Trophoblast cell (in vitro differentiated cells and primary cell): Measurements from ENCODE around the gene OR52E4.
A peak's percentile ranks its signal among the peaks of the same experiment; 100 is the strongest.

Experiments
- DNase-seq, 2 donors: peaks; one replicate each; pipeline ENCODE4 v3.0.0-alpha.2; 2016
- H2AFZ ChIP-seq: 2 replicates; pipeline ENCODE4 v1.6.1; 2013; ENCODE audit warnings: low read length, moderate library complexity, mild to moderate bottlenecking; ENCODE audit not compliant: insufficient read depth, poor library complexity
- H2AK5ac ChIP-seq: 2 replicates; pipeline ENCODE4 v1.6.1; 2013; ENCODE audit warnings: mild to moderate bottlenecking, low read length
- H2BK120ac ChIP-seq: 2 replicates; pipeline ENCODE4 v1.6.1; 2013; ENCODE audit warnings: low read length, mild to moderate bottlenecking, moderate library complexity; ENCODE audit not compliant: insufficient read depth, poor library complexity
- H2BK12ac ChIP-seq: 2 replicates; pipeline ENCODE4 v1.6.1; 2013; ENCODE audit warnings: mild to moderate bottlenecking, low read length, moderate library complexity
- H2BK5ac ChIP-seq: 2 replicates; pipeline ENCODE4 v1.6.1; 2013; ENCODE audit warnings: low read length, low read depth, moderate library complexity, mild to moderate bottlenecking; ENCODE audit not compliant: poor library complexity
- H3K14ac ChIP-seq: 2 replicates; pipeline ENCODE4 v1.6.1; 2013; ENCODE audit warnings: mild to moderate bottlenecking, low read length
- H3K18ac ChIP-seq: 2 replicates; pipeline ENCODE4 v1.6.1; 2013; ENCODE audit warnings: mild to moderate bottlenecking, low read length
- H3K23ac ChIP-seq: 2 replicates; pipeline ENCODE4 v1.6.1; 2013; ENCODE audit warnings: low read length
- H3K27ac ChIP-seq: 2 replicates; pipeline ENCODE4 v1.5.1; 2013; ENCODE audit warnings: low read depth, mild to moderate bottlenecking, inconsistent platforms, low read length, moderate library complexity
- H3K27me3 ChIP-seq: 2 replicates; pipeline ENCODE4 v1.6.1; 2013; ENCODE audit warnings: inconsistent platforms, mild to moderate bottlenecking, low read length, moderate library complexity; ENCODE audit not compliant: insufficient read depth
- H3K36me3 ChIP-seq, 2 experiments: 1 replicate in 1 of 2; 2 replicates in 1 of 2; pipeline ENCODE4 v1.6.1; 2013; ENCODE audit warnings: low read length in 2 of 2, mild to moderate bottlenecking in 2 of 2, moderate library complexity in 1 of 2; ENCODE audit not compliant: insufficient read depth in 2 of 2, control insufficient read depth in 1 of 2
- H3K4ac ChIP-seq: 2 replicates; pipeline ENCODE4 v1.6.1; 2013; ENCODE audit warnings: low read depth, mild to moderate bottlenecking, low read length, moderate library complexity
- H3K4me1 ChIP-seq, 2 experiments: 1 replicate in 1 of 2; 2 replicates in 1 of 2; pipeline ENCODE4 v1.6.1; 2013; ENCODE audit warnings: low read length in 2 of 2, mild to moderate bottlenecking in 2 of 2, moderate library complexity in 1 of 2; ENCODE audit not compliant: insufficient read depth in 2 of 2, control insufficient read depth in 1 of 2
- H3K4me2 ChIP-seq: 2 replicates; pipeline ENCODE4 v1.6.1; 2013; ENCODE audit warnings: inconsistent platforms, mild to moderate bottlenecking, low read length, moderate library complexity
- H3K4me3 ChIP-seq: 2 replicates; pipeline ENCODE4 v1.5.1; 2013; ENCODE audit warnings: mild to moderate bottlenecking, low read depth, low read length, inconsistent platforms
- H3K79me1 ChIP-seq: one replicate; pipeline ENCODE4 v1.6.1; 2013; ENCODE audit warnings: low read length
- H3K79me2 ChIP-seq: 2 replicates; pipeline ENCODE4 v1.6.1; 2013; ENCODE audit warnings: low read length, mild to moderate bottlenecking; ENCODE audit not compliant: control insufficient read depth, insufficient read depth, poor library complexity
- H3K9ac ChIP-seq: 2 replicates; pipeline ENCODE4 v1.6.1; 2013; ENCODE audit warnings: mild to moderate bottlenecking, low read length
- H3K9me3 ChIP-seq: 2 replicates; pipeline ENCODE4 v1.6.1; 2013; ENCODE audit warnings: low read depth, mild to moderate bottlenecking, control low read depth, inconsistent platforms, low read length; ENCODE audit not compliant: insufficient read depth
- H4K12ac ChIP-seq: 2 replicates; pipeline ENCODE4 v1.6.1; 2013; ENCODE audit warnings: low read depth, mild to moderate bottlenecking, low read length, moderate library complexity
- H4K8ac ChIP-seq: 2 replicates; pipeline ENCODE4 v1.6.1; 2013; ENCODE audit warnings: low read depth, mild to moderate bottlenecking, low read length, moderate library complexity
- H4K91ac ChIP-seq: one replicate; pipeline ENCODE4 v1.6.1; 2013; ENCODE audit warnings: low read depth, mild to moderate bottlenecking, low read length, moderate library complexity
- WGBS: extraction: QIAGEN DNeasy Blood & Tissue Kit; methylation state at CpG from one replicate; pipeline ENCODE4 v1.1.7; 2013; ENCODE audit warnings: missing lambda C conversion rate; ENCODE audit not compliant: insufficient read length, insufficient coverage; ENCODE audit errors: extremely low coverage; 5-methylcytosine and 5-hydroxymethylcytosine counted together

The OR52E4 gene

DNA sequence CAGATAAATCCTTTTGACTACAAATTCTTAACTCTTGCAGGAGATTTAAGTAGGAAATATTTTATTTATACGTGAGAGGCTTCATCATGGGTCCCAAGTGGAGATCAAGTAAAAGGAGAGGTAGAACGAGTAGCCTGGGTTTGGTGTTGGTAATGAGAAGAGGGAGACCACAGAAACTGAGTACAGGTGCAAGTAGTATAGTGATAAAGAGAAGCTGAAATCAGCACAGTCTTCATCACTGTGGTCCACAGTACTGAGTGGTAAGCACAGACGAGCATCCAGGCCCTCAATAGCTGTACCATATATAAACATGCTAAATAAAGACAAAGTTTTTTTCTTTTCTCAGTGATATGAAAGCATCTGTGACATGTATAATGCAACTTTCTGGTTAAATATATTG is 6.7 kb downstream of the OR52E4 start:
- Histone ChIP-seq H3K4me1 (no peaks in the 10 kb centered on the region), H3K23ac (no peak overlapping the region), H4K91ac (no peak overlapping the region), H4K8ac (no peak overlapping the region), H2BK12ac (no peak overlapping the region), H2AFZ (no peak overlapping the region), H3K9ac (no peak overlapping the region), H3K27ac (no peak overlapping the region), H3K9me3 (no peaks in the 10 kb centered on the region), H2BK5ac (no peak overlapping the region), H3K36me3 (no peaks in the 10 kb centered on the region), H2AK5ac (no peak overlapping the region), H4K12ac (no peak overlapping the region), H3K4me2 (no peak overlapping the region), H3K18ac (no peak overlapping the region), H3K4ac (no peak overlapping the region), H2BK120ac (no peak overlapping the region), H3K79me1 (no peaks in the 10 kb centered on the region), H3K79me2 (no peaks in the 10 kb centered on the region), H3K4me3 (no peak overlapping the region), H3K14ac (no peak overlapping the region), H3K27me3 (no peaks in the 10 kb centered on the region)
- no peak for DNase-seq
- WGBS = no CpG with 5 or more reads among the region's 3 CpGs

DNA sequence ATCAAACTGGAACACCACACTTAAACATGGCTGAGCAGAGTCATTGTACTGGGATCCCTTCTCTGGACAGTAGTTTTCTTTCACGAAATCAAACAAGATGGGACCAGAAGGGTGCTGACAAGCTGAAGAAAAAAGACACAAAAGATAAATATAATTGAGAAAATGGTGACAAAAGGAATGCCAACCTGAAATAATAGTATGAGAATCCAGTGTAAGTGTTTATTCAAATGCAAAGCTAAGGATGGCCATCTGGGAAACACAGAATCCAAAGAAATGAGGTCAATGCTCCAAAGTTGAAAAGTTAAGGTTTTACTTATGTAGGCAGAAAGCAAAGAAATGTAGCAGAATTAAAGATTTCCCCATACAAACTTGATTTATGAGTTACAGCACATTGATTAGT is 7.2 kb downstream of the OR52E4 start:
- H2AK5ac ChIP-seq = no peak overlapping the region
- H3K9me3 ChIP-seq = no peaks in the 10 kb centered on the region
- no peak overlapping the region for H3K9ac ChIP-seq
- no peak overlapping the region for H4K8ac ChIP-seq
- H3K4me3 ChIP-seq = no peak overlapping the region
- no peak overlapping the region for H4K12ac ChIP-seq
- H3K79me1 ChIP-seq = no peaks in the 10 kb centered on the region
- no peak overlapping the region for H3K4ac ChIP-seq
- H3K23ac ChIP-seq = no peak overlapping the region
- H3K14ac ChIP-seq = no peak overlapping the region
- H2BK5ac ChIP-seq = no peak overlapping the region
- no peak overlapping the region for H4K91ac ChIP-seq
- H3K27ac ChIP-seq = no peak overlapping the region
- H3K4me2 ChIP-seq = no peak overlapping the region
- no peaks in the 10 kb centered on the region for H3K27me3 ChIP-seq
- no peak for DNase-seq
- H3K36me3 ChIP-seq = no peaks in the 10 kb centered on the region
- no peaks in the 10 kb centered on the region for H3K4me1 ChIP-seq
- H2AFZ ChIP-seq = no peak overlapping the region
- H3K79me2 ChIP-seq = no peaks in the 10 kb centered on the region
- no CpG with 5 or more reads among the region's 1 CpG for WGBS
- H2BK120ac ChIP-seq = no peak overlapping the region
- H3K18ac ChIP-seq = no peak overlapping the region
- H2BK12ac ChIP-seq = no peak overlapping the region

DNA sequence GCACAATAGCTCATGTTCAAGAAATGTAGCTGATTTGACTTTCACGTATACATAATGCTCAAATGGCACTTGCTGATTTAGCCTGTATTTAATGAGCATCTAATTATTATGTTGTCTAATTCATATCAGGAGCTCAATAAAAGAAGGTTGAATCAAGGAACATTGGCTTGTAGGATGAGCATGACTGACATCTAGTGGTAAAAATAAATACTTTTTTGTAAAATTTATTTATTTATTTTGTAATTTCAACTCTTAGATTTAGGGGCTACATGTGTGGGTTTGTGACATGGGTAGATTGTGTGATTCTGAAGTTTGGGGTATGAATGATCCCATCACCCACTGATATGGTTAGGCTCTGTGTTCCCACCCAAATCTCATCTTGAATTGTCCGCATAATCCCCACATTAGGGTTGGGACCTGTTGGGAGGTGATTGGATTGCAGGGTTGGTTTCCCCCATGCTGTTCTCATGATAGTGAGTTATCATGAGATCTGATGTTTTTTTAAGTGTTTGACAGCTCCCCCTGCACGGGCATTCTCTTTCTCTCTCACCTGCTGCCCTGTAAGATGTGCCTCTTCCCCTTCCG is 10.9 kb downstream of the OR52E4 start:
- no peak overlapping the region for H2AFZ ChIP-seq
- no peak overlapping the region for H2AK5ac ChIP-seq
- H2BK120ac ChIP-seq = no peak overlapping the region
- no peaks in the 10 kb centered on the region for H3K79me1 ChIP-seq
- no peak overlapping the region for H3K4me3 ChIP-seq
- no peak overlapping the region for H3K27ac ChIP-seq
- no peaks in the 10 kb centered on the region for H3K27me3 ChIP-seq
- peak in 1 of 2 donors; percentile 40 for DNase-seq
- no CpG with 5 or more reads among the region's 4 CpGs for WGBS
- H4K12ac ChIP-seq = no peak overlapping the region
- no peak overlapping the region for H2BK5ac ChIP-seq
- no peak overlapping the region for H3K18ac ChIP-seq
- H2BK12ac ChIP-seq = no peak overlapping the region
- no peaks in the 10 kb centered on the region for H3K36me3 ChIP-seq
- H3K4ac ChIP-seq = no peak overlapping the region
- H3K9ac ChIP-seq = no peak overlapping the region
- H3K9me3 ChIP-seq = no peaks in the 10 kb centered on the region
- no peak overlapping the region for H3K4me2 ChIP-seq
- H3K23ac ChIP-seq = no peak overlapping the region
- no peaks in the 10 kb centered on the region for H3K79me2 ChIP-seq
- H3K14ac ChIP-seq = no peak overlapping the region
- H4K8ac ChIP-seq = no peak overlapping the region
- H3K4me1 ChIP-seq = no peaks in the 10 kb centered on the region
- no peak overlapping the region for H4K91ac ChIP-seq

DNA sequence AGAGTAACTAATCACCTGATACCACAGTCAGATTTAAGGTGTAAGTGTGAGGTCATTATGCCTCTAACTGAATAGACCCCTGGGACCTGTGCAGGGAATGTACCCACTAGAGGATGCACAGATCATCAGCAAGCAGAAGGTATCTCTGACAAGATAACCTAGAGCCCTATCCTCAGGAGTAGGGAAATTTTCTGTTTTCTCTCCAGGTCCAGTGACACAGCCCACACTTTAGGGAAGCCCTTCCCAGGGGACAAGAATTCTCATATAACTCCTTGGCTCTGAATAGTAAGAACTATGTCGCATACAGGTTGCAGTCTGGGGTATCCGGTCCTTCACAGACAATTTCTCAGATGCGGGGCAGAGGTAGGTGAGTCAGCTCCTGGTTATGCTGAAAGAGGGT is 12.5 kb downstream of the OR52E4 start, which contains the start of gene OR52E5:
TSS of gene OR52E5 (plus strand) at position 301 of the 400 bp plus-strand sequence. CDS start 7,569 bp downstream, outside the sequence.
- H3K4me2 ChIP-seq = no peak within 1 kb of the TSS
- no peak within 1 kb of the TSS for H3K4me3 ChIP-seq
- no peak within 1 kb of the TSS for H2AK5ac ChIP-seq
- H4K12ac ChIP-seq = no peak within 1 kb of the TSS
- H3K14ac ChIP-seq = no peak within 1 kb of the TSS
- H3K4me1 ChIP-seq = no peaks in the 10 kb centered on the region
- H3K4ac ChIP-seq = no peak within 1 kb of the TSS
- H2AFZ ChIP-seq = no peak within 1 kb of the TSS
- H3K79me1 ChIP-seq = no peaks in the 10 kb centered on the region
- H2BK120ac ChIP-seq = no peak within 1 kb of the TSS
- no peak within 1 kb of the TSS for H3K27ac ChIP-seq
- H3K9ac ChIP-seq = no peak within 1 kb of the TSS
- no peaks in the 10 kb centered on the region for H3K36me3 ChIP-seq
- no CpG with 5 or more reads among the region's 3 CpGs for WGBS
- H2BK12ac ChIP-seq = no peak within 1 kb of the TSS
- DNase-seq = no peak
- H4K91ac ChIP-seq = no peak within 1 kb of the TSS
- no peaks in the 10 kb centered on the region for H3K79me2 ChIP-seq
- no peak within 1 kb of the TSS for H3K18ac ChIP-seq
- H4K8ac ChIP-seq = no peak within 1 kb of the TSS
- no peak within 1 kb of the TSS for H2BK5ac ChIP-seq
- no peak within 1 kb of the TSS for H3K23ac ChIP-seq
- H3K27me3 ChIP-seq = no peaks in the 10 kb centered on the region
- H3K9me3 ChIP-seq = no peaks in the 10 kb centered on the region
